ENCODE results near the gene NOX4.
"Not testable (repeated sequence)": the region's sequence is repeated elsewhere in the genome, so short reads cannot be mapped to it uniquely, and the experiment has no call there.

Gene NOX4

GRCh38 chr11:89457190-89457589, 34.0 kb downstream of the NOX4 start:
- no peak for DNase-seq

GRCh38 chr11:89456681-89457080, 34.5 kb downstream of the NOX4 start:
- no peak for DNase-seq

GRCh38 chr11:89452780-89453179, 38.4 kb downstream of the NOX4 start:
- no peak for DNase-seq

GRCh38 chr11:89447845-89448244, 43.3 kb downstream of the NOX4 start:
- no peak for DNase-seq

- no peak for DNase-seq
These were observed 47.5 kb downstream of the NOX4 start for GRCh38 chr11:89443361-89444322.

- DNase-seq: no peak
These were observed 48.4 kb downstream of the NOX4 start for GRCh38 chr11:89442801-89443200.

- no peak for DNase-seq
These were observed 49.6 kb downstream of the NOX4 start for GRCh38 chr11:89441606-89442005.

GRCh38 chr11:89437317-89437716, 53.9 kb downstream of the NOX4 start:
- DNase-seq: no peak

GRCh38 chr11:89436071-89436470, 55.1 kb downstream of the NOX4 start:
- no peak for DNase-seq

GRCh38 chr11:89433278-89433677, 57.9 kb downstream of the NOX4 start:
- no peak for DNase-seq

GRCh38 chr11:89432182-89432581, 59.0 kb downstream of the NOX4 start:
- DNase-seq: not testable (repeated sequence)

- not testable (repeated sequence) for DNase-seq
These were observed 64.7 kb downstream of the NOX4 start for GRCh38 chr11:89426501-89426900.

GRCh38 chr11:89421718-89422117, 69.5 kb downstream of the NOX4 start:
- no peak for DNase-seq

GRCh38 chr11:89420981-89421380, 70.2 kb downstream of the NOX4 start:
- DNase-seq: no peak

GRCh38 chr11:89416961-89417360, 74.2 kb downstream of the NOX4 start:
- DNase-seq: no peak

GRCh38 chr11:89411112-89411511, 80.1 kb downstream of the NOX4 start:
- not testable (repeated sequence) for DNase-seq

- not testable (repeated sequence) for DNase-seq
These were observed 80.5 kb downstream of the NOX4 start for GRCh38 chr11:89410666-89411065.

GRCh38 chr11:89408441-89408840, 82.7 kb downstream of the NOX4 start:
- DNase-seq: not testable (repeated sequence)

- DNase-seq: no peak
These were observed 85.5 kb downstream of the NOX4 start for GRCh38 chr11:89405629-89406028.

GRCh38 chr11:89391654-89392053, 99.5 kb downstream of the NOX4 start:
- DNase-seq: not testable (repeated sequence)

- not testable (repeated sequence) for DNase-seq
These were observed 103.7 kb downstream of the NOX4 start for GRCh38 chr11:89387501-89387900.

- DNase-seq: not testable (repeated sequence)
These were observed 108.2 kb downstream of the NOX4 start for GRCh38 chr11:89382986-89383385.

GRCh38 chr11:89381094-89381493, 110.1 kb downstream of the NOX4 start:
- peak; percentile 17 for DNase-seq

GRCh38 chr11:89379976-89380771, 111.0 kb downstream of the NOX4 start:
- not testable (repeated sequence) for DNase-seq

All from activated T-cell treated with anti-CD3 and anti-CD28 coated beads, Interleukin-2, amount 50 U/mL, for 48 hours (primary cell).